T follicular helper cell (primary cell): ENCODE data around the gene MSH3.
"Not testable (repeated sequence)": the region's sequence is repeated elsewhere in the genome, so short reads cannot be mapped to it uniquely, and the experiment has no call there.

Experiments used
- DNase-seq: peaks from one replicate; pipeline ENCODE4 v3.0.0-alpha.2; 2020; ENCODE audit warnings: low read depth

MSH3 gene

DNA sequence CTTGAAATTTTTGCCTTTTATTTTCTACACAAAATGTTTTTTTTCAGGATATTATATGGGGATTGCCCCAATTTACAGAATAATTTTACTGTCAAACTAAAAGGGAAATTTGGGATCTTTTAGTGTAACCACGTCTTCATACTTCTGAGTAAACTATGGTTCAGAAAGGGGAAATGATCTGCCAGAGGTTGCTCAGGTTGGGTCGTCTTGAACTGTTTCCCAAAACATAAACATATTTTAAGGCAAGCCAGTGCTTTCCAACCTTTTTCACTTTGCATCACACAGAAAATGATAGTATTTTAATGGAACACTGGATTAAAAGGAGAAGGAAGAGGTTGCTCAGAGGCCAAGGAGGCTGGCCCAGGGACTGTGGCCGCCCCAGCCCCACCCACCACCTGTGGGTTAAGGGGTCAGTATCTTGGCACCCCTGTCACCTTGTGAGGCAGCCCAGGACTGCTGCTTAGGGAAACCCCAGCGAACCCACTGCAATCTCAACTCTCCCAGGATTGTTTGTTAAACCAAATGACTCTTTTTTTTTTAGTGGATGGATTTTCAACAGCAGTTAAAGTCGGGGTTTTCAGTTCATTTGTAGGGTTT lies 143.1 kb downstream of the MSH3 start:
- no peak for DNase-seq

GRCh38 chr5:80798166-80798565 lies 143.7 kb downstream of the MSH3 start:
- DNase-seq, result no peak

DNA sequence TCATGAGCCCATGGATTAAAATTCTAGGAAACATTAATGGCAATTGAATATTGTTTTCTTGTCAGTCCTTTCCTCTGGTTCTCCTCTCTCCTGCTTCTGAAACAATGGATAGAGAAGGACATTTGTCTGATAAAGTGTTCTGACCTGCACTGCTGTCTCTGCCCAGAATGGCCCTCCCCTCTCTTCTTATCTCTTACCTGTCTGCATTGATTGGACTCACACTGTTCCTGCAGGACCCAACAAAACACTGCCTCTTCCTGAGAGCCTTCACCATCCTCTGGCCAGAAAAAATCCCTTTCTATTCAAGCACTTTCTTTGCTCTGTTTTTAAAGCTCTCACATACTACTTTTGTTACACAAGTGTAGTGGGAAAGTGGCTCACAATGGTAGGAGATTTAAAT lies 144.2 kb downstream of the MSH3 start:
- no peak for DNase-seq

DNA sequence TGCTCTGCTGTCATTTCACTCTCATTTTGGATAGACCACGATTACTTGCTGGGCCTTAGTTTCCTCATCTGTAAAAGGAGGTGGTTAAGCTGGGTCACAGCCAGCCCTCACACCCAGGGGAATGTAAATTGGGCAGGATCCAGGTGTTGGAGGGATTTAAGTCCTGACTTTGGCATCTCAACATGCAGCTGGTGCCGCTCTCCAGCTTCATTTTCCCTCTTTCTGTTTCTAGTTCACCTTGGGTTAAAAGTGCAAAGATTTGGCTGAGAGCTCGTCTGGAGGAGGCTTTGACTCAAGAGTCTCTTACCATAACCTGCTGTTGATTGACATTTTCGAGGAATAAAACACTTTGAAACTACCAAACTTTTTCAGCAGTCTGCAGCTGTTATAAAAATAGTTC lies 144.6 kb downstream of the MSH3 start:
- DNase-seq, result no peak

- DNase-seq, result no peak
These were observed 145.1 kb downstream of the MSH3 start for GRCh38 chr5:80799573-80799972.

DNA sequence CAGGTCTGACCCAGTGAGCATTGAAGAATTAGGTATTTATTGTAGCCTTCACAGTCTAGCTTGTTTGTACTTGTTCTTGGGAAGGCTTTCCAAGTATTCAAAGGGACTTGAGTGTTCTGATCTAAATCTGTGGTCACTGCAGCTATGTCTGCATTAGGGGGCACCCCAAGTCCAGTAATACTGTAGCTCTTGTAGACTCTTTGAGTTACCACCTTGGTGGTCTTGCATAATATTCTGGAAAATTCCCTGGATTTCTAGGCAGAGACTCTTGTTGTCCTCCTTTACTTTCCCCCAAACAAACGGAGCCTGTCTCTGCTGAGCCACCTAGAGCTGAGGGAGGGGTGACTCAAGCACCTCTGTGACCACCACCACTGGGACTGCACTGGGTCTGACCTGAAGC lies 149.9 kb downstream of the MSH3 start:
- DNase-seq, result no peak

- DNase-seq, result no peak
These were observed 150.6 kb downstream of the MSH3 start for GRCh38 chr5:80805038-80805437.

GRCh38 chr5:80806929-80807328 lies 152.5 kb downstream of the MSH3 start:
- DNase-seq, result no peak

- no peak for DNase-seq
These were observed 155.0 kb downstream of the MSH3 start for GRCh38 chr5:80809451-80809850.

DNA sequence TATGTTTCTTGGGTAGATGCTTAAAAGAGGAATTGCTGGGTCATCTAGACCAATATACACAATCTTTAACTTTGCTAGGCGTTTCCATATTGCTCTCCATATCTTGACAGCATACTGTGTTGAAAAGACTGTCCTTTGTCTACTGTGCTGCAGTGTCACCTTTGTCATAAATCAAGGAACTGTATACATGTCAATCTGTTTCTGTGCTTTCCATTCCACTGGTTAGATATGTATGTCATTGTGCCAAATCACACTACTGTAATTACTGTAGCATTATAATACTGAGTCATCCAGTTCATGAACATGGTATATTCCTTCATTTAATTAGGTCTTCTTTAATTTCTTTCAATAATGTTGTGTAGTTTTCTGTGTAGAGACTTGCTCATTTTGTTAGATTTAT lies 156.0 kb downstream of the MSH3 start:
- DNase-seq, result no peak

DNA sequence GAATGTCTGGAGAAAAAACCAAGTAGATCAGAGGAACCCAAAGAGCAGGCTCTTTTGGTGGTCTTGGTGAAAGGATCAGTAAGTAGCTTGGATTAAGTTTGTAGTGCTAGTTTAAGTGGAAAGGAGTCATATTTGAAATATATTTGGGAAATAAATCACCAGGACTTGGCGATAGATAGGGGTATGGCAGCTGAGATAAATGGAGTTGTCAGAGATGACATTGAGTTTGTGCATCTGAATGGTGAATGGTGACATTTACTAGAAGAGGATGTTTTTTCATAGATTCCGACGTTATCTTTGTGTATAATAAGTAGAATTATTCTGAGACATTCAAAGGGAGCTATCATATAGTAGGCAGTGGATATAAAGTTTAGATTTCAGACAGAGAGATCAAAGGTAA lies 162.1 kb downstream of the MSH3 start:
- DNase-seq, result no peak

DNA sequence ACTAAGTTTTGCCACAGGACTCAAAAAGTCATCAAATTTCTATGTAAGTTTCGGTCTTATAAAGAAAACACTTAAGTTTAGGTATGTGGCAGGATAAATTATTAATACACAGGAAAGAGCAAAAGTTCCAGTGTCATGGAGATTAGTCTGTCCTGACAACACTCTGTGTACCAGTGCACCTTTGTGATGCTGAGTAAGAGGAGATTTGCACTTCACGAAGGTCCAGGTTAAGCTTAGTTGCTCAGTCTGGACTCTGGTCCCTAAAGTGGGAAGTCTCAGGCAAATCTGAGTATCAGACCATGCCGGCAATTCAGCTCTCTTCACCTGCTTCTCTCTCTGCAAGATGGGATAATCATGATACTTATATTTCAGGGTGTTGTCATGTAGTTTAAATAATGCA lies 166.2 kb downstream of the MSH3 start:
- no peak for DNase-seq

DNA sequence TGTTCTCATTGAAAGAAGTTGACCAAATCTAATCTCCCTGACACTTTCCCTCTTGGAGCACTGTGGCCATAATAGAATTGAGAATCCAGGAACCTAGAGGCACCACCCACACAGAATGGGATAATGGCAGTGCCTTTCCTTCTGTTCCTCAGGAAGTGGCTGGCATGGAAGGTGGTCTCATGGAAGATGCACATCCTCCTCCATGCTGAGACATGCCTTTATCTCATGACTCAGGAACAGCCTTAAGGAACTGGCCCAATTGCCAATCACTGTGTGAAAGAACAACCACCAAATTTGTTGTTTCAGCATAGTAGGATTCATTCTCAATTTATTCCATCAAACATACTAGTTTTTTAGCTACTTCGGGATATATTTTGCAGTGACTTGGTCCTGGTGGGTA lies 168.2 kb downstream of the MSH3 start:
- DNase-seq, result no peak

DNA sequence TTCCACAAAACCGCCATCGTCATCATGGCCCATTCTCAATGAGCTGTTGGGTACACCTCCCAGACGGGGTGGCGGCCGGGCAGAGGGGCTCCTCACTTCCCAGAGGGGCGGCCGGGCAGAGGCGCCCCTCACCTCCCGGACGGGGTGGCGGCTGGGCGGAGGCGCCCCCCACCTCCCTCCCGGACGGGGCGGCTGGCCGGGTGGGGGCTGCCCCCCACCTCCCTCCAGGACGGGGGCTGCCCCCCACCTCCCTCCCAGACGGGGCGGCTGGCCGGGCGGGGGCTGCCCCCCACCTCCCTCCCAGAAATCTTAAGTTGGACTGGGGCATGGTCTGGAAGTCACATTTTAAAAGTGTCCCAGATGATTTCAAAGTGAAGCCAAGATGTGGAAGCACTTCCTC lies 169.7 kb downstream of the MSH3 start:
- not testable (repeated sequence) for DNase-seq

DNA sequence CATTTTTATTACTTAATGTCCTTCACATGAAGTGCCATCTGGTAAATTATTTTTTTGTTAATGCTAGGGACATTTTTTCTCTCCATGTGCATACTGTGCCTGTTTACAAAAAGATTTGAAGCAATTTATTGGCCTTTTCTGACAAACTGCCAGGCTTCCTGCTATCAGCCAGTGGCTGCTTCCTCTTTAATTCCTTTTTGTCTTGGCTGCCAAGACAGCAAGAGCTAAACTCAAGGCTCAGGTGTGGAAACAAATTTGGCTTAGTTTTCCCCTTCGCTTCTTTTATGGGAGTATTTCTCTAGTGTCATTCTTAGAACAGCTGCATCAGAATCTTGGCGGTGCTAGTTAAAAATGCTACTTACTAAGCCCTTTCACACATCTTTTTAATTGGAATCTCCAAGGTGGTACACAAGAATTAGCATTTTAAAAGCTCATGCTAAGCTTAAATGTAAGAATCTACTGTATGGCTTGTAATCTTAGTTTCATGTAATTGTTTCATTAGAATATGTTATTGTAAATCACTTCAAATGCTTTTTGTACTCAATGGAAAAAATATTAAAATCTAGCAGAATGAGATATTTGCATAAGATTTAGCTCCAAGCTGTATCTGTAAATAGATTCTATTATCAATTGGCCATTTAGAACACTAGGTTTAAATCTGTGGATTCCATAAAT lies 171.5 kb downstream of the MSH3 start:
- no peak for DNase-seq

GRCh38 chr5:80834710-80835109 lies 180.3 kb downstream of the MSH3 start:
- DNase-seq, result no peak

- DNase-seq, result no peak
These were observed 180.7 kb downstream of the MSH3 start for GRCh38 chr5:80835128-80835527.

DNA sequence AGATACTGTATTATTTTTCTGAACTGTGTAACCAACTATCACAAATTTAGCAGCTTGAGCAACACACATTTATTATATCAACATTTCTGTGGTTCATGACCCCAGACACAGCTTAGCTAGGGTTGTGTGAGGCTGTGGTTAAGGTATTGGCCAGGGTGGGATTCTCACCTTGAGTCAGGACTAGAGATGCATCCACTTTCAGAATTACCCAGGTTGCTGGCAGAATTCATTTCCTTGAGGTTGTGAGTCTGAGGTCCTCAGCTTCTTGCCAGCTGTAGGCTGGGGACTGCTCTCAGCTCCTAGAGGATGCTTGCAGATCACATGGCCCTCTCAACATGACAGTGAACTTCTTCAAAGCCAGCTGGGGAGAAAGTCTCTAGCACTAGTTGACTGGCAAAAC lies 183.2 kb downstream of the MSH3 start:
- DNase-seq, result no peak

DNA sequence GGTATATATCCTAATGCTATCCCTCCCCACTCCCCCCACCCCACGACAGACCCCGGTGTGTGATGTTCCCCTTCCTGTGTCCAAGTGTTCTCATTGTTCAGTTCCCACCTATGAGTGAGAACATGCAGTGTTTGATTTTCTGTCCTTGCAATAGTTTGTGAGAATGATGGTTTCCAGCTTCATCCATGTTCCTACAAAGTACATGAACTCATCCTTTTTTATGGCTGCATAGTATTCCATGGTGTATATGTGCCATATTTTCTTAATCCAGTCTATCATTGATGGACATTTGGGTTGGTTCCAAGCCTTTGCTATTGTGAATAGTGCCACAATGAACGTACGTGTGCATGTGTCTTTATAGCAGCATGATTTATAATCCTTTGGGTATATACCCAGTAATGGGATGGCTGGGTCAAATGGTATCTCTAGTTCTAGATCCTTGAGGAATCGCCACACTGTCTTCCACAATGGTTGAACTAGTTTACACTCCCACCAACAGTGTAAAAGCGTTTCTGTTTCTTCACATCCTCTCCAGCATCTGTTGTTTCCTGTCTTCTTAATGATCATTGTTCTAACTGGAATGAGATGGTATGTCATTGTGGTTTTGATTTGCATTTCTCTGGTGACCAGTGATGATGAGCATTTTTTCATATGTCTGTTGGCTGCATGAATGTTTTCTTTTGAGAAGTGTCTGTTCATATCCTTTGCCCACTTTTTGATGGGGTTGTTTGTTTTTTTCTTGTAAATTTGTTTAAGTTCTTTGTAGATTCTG lies 186.8 kb downstream of the MSH3 start:
- not testable (repeated sequence) for DNase-seq

- DNase-seq, result not testable (repeated sequence)
These were observed 192.0 kb downstream of the MSH3 start for GRCh38 chr5:80846422-80846821.

- DNase-seq, result not testable (repeated sequence)
These were observed 195.7 kb downstream of the MSH3 start for GRCh38 chr5:80850168-80850567.

DNA sequence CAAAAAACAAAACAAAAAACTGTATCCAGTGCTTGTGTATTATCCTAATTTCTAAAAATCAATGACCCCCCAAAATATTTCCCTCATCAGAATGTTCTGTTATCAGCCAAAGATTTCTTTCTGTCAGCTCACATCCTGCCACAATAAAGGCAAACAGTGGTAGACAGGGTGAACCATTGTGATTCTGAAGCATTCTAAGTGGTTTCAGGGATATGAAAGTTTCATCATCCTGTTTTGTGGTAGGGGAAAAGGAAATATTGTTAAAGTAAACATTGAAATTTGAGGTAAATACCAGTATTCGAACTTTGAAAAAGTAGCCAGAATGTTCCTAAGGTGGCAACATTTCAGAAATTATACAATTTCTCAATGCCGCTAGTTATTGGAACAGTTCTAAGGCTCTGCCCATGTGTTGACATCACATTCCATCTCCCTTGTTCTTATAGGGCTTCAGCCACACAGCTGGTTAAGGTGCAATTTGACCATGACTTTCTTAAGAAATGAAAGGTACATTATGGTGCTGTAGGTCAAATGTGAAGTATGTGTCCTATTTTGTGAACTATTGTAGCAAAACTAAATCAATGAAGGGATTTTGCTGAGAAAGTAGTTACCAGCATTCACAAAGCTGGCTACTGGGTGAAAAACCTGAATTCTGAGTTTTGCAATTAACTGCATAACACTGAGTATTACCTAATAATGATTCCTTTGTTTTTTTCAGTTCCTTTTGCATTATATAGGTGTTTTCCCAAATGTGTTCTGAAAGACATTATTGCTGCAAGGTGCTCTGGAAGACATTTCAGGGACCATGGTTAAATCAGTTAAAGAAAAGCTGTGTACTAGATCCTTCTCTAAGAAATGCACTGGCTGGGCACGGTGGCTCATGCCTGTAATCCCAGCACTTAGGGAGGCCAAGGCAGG lies 198.1 kb downstream of the MSH3 start:
- no peak for DNase-seq
